HG03280 (cell line): ENCODE results near the gene DUSP6.

Experiments
- ATAC-seq: cut with Tn5 transposase; IDR thresholded peaks from one replicate; pipeline ENCODE4 v1.9.1; 2021; ENCODE audit warnings: mild to moderate bottlenecking, moderate library complexity; ENCODE audit not compliant: unreplicated experiment

Gene DUSP6

DNA sequence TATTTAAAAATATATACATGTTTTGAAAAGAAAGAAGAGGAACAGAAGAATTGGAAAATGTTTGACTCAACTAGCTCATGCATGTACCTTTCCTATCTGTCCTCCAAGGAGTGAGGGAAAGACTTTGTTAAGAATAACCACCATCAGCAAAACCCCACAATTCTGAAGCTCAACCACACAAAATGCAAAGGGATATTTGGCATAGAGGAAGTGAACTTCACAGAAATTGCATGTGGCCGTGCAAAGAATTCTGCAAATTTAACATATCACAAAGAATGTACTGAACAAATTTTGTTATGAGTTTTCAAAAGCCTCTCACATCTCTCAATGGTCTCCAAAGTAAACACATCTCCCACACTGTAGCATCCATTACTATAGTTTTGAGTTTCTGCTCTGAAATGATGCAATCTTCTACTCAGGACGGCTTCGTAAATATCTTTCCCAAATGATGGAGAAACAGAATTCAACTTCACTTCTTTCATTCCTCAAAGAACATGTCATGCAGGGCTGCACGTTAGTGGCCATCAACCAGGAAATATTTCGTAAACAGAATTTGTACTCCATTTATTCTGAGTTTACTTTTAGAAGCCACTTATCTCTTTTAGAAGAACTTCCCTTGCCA, 17.6 kb downstream of the DUSP6 start:
- no peak for ATAC-seq

- ATAC-seq = no peak
These were observed 18.6 kb downstream of the DUSP6 start for GRCh38 chr12:89333564-89334252.

DNA sequence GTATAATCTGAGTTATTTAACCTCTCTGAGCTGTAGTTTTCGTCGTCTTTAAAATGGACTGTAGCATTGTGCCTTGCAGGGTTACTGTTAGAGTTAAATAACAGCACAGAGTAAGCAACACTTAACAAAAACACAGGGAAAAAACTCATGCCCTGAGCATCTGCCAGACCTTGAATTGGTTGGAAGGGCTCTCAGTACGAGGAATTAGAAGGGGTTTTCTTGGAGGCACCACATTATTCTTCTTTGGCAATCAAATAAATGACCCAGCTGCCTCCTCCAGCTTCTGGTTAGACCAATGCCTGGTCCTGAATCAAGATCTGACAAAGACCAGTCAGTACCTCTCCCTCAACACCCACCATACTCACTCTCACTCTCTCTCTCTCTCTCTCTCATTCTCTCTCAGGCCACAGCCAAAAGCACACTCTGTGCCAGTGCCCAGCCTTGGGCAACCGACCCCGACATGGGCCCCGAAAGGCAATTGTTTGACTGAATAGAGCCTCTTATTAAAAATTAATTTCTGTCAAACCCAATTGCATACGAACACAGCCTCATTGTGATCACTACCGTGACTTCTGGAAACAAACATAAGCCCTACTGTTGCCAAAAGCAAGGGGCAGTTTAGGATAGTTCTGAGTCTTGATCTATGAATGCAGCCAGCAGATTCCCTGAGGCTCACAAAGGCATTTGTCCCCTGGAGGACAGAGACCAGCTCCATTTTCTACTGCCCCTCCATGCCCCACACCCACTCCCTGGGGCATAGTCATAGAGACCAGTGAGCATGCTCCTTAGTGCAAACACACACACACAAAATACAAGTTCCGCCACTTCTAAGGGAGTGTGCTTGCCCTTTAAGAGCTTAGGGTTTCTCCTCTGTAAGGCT, 23.9 kb downstream of the DUSP6 start:
- no peak for ATAC-seq

DNA sequence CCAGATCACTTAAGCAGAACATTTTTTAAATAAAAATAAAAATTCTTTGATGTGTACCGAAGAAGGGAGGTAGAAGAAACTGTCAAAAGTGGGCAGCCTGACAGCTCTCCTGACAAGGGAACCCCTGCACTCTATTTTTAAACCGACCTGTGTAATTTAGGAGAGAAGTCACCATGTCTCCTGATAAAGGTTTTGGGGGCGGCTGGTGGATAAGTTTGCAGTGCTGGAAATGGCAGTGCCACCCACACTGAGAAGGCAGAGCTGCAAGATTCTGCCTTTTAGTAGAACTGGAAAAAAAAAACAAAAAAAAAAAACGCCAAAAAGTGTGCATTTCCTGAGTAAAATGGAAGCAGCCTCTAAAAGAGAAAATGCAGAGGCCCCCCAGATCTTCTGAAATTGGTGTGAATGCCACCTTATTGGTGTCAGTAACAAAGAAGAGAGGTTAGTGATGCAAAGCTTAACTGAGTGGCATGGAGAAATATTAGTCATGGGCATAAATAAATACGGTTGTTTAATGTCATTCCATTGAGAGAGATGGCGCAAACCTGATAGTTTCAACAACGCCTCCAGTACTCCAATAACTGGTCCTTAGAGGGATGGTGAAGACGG, 24.7 kb downstream of the DUSP6 start:
- ATAC-seq = no peak

DNA sequence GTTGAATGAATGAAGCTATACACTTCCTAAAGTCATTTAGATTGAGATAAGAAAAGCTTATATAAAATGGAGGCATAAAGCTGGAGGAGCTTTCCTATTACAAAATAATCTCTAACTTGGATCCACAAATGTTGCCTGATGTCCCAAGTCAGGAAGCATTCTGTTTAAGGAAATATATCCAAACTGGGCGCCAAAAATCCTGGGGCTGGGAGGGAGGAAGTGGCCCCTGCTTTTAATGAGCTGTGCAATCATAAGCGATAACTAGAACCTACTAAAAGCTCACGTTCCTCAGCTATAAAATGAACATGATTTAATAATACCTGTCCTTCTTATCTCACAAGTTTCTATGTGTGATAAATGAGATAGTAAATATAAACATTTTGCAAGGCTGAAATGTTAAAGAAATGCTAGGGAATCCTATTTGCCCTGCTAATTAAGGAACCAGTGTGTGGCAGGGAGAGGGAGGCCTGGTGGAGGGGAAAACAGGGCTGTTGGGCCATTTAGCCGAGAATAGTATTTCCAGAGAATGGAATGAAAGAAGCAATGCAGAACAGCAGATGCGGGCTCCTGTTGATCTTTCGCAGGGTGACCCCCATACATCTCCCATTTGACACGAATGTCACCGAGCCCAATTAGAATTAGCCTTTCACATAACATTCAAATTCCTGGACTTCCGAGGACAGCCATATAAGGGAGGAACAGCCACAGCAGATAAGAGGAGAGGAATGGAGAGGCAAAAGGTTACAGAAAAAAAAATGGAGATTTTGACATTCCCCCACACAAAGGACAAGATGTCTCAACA, 25.9 kb downstream of the DUSP6 start:
- no peak for ATAC-seq

- ATAC-seq = no peak
These were observed 26.8 kb downstream of the DUSP6 start for GRCh38 chr12:89325495-89325894.

DNA sequence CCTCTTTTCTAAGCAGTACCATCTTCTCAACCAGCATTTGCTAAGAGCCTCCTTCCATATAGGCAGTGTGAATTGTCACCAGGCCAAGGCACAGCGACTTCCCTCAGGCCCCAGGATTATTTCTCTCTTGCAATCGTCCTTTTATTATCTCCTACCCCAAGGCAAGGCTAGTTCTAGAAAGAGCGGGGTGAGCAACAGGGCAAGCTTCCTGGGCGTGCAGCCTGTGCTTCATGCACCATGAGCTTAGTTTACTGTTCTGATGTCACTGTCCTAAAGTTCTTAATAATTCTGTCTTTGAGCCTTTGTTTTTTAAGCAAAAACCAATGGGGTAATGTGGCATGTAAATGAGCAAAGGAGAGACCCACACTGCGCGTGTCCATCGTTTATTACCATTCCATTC, 27.9 kb downstream of the DUSP6 start:
- no peak for ATAC-seq

DNA sequence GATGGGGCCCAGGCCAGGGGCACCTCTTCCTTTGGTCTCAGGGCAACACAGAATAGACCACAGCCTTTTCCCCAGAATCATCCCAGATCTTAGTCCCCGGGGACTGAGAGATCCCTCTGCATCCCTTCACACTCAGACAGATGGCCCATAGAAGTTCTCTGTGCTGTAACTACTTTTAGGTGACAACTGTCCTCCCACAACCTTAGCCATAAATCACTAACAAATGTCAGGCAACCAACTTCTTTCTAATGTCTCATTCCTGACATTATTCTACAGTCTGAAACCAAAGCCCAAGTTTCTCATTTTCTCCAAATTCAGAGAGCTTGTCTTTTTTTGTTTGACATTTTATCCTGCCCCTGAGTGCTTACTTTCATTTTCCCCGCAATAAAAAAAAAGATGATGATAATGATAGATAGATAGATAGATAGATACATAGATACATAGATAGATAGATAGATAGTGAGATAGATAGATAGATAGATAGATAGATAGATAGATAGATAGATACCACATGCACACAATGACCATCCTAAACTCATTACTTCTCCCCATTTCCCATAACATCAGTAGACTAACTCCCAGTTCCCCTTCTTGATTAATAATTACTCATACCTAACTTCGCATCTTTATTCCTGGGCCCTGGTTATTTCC, 28.6 kb downstream of the DUSP6 start:
- no peak for ATAC-seq

- ATAC-seq = no peak
These were observed 31.6 kb downstream of the DUSP6 start for GRCh38 chr12:89320735-89321134.

- no peak for ATAC-seq
These were observed 32.7 kb downstream of the DUSP6 start for GRCh38 chr12:89319606-89320005.

GRCh38 chr12:89319122-89319521, 33.2 kb downstream of the DUSP6 start:
- ATAC-seq = no peak

- no peak for ATAC-seq
These were observed 35.6 kb downstream of the DUSP6 start for GRCh38 chr12:89316705-89317139.

DNA sequence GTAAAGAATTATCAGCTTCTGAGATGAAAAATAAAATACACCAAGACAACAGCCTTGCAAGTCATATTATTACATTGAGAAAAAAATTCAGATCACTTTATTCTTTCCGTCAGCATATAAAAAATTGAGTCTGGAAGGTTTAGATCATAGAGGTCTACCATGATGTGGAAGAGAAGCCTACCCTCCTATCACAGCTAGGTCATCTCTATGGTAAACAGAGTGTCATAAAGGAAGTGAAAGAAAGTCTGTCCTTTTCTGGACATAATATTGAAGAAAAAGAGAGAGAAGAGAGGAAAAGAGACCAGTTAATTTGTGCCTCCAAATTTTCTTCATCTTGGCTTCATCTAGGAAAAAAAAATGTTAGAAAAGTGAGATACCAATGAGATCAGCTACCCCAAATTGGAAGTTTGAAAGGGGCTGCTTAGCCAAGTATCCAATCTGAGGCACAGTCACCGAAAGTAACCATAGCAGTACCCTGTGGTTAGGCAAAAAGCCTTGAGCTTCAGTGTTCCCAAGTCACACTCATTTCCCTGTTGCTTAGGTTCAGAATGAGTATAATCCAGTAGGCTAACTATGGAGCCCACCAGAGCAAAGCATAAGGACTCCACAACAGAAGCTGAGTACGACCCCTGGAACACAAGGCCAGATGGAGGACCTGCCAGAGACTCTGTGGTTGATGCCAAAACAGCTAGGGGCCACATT, 38.1 kb downstream of the DUSP6 start:
- ATAC-seq = no peak

DNA sequence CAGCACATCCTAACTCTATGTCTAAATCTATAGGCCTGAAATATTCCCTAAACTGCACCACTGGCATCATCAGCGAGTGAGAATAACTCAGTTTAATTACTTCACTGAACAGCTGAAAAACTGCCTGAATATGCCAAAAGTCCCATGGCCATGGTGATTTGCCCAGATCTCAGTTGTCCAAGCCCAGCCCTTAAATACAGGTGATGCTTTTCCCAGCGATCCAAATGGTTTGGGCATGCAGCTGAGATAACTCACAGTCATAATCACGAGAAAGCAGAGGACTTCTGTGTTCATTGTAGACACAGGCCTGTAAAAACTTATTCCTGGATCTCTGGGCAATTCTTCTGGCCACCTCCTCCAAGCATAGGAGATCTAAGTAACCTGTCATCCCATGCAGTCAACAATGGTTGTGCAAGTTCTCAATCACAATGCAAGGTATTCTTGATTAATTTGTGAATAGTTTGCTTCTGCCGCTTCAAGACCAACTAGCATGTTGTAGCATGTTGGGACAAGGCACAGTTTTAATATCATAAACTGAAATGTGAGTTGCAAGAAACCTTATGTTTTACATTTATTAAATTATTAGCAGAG, 40.5 kb downstream of the DUSP6 start:
- ATAC-seq = no peak

DNA sequence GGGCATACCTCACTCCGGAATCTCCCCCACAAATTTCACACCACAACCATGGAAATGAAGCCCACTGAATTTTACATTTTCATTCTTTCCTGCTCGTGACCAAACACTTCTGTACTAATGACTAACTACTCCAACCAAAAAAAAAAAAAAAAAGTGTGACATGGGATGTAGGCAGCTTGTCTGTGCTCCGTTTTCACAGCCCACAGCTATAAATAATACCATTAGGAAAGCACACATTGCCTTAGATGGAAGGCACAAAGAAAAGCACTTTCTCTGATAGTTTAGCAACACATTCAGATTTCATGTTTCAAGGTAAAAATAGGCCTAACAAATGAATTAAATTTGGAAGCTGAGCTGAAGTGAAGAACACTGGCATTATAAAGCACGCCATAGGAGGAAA, 42.5 kb downstream of the DUSP6 start:
- ATAC-seq = no peak

DNA sequence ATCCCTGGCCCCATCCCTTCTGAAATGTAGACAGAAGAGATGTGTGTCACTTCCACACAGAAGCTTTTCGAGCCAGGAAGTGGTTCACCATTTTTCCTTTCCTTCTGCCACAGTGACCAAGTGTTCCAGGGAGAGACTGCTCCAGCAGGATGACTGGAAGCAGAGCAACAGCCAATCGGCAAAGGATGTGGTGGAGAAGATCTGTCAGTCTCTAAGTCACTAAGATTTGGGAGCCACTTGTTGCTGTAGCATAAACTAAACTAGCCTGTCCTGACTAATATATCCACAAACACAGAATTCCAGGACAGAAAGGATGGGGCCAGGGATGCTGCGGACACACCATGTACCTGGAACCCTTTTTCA, 42.9 kb downstream of the DUSP6 start:
- no peak for ATAC-seq

- no peak for ATAC-seq
These were observed 44.6 kb downstream of the DUSP6 start for GRCh38 chr12:89307474-89308253.

GRCh38 chr12:89306827-89307473, 45.4 kb downstream of the DUSP6 start:
- no peak for ATAC-seq
